K562 treated with DMSO at 1 percent for 24 hours (cell line): ENCODE results near the gene LARP6. TPM values are rescaled to one million over a fixed set of nuclear protein-coding genes. Genes with fewer than 3 reads are reported as not detected.

Source experiments
- total RNA-seq: library from RNA; unstranded; fragments of 300-600 nt; gene quantifications from 2 replicates; pipeline ENCODE4 v1.2.3, GENCODE V29; 2022; ENCODE audit warnings: low read depth; ENCODE audit not compliant: insufficient read depth

Gene LARP6
- total RNA-seq = 0.92 TPM in 1 of 2 replicates, not detected in the other

GRCh38 chr15:70853973-70854665 is at the start of gene LARP6:
LARP6 (minus strand) TSS chr15:70854157; CDS start chr15:70854088, 69 bp downstream.

GRCh38 chr15:70892002-70892911 is 38.3 kb upstream of the LARP6 start, which contains the start of the genes LRRC49 and THAP10:
LRRC49 (plus strand) TSS chr15:70892826; CDS start chr15:70892895, 69 bp downstream.
THAP10 (minus strand) TSS chr15:70892433; CDS start chr15:70892272, 161 bp downstream.

Other genes starting within 250 kb of the LARP6 start
- 0.30 TPM in 1 of 2 replicates, not detected in the other for gene UACA, start 90.6 kb downstream of the LARP6 start, total RNA-seq
- 0.24 and 0.43 TPM in 2 replicates for gene THAP10, start 38.3 kb upstream of the LARP6 start, total RNA-seq
- gene LRRC49, start 38.7 kb upstream of the LARP6 start, total RNA-seq = not detected in 2 replicates